Aorta (tissue), 5 donors: ENCODE data around the gene MRPL47. TPM values are rescaled to one million over a fixed set of nuclear protein-coding genes. Genes with fewer than 3 reads are reported as not detected.

ENCODE experiments used
- ATAC-seq: fragments of 200-7000 bp; cut with Tn5 transposase; one replicate; pipeline ENCODE4 v1.9.1; 2022; ENCODE audit warnings: moderate library complexity; ENCODE audit not compliant: low FRiP score
- DNase-seq, 2 donors: peaks; one replicate each; pipeline ENCODE4 v3.0.0-alpha.2; 2020
- H3K27ac ChIP-seq, 2 donors: one replicate each; pipeline ENCODE4 v1.5.1; 2013; ENCODE audit warnings: low read length in 2 of 2, mild to moderate bottlenecking in 2 of 2, moderate library complexity in 2 of 2, control low read depth in 1 of 2, inconsistent platforms in 1 of 2, low read depth in 1 of 2
- H3K27me3 ChIP-seq, 2 donors: one replicate each; pipeline ENCODE4 v1.6.1; 2013; ENCODE audit warnings: control low read depth in 1 of 2, low read length in 1 of 2, mild to moderate bottlenecking in 1 of 2, moderate library complexity in 1 of 2; ENCODE audit not compliant: insufficient read depth in 2 of 2, control insufficient read depth in 1 of 2
- H3K36me3 ChIP-seq, 2 donors: one replicate each; pipeline ENCODE4 v1.6.1; 2013; ENCODE audit warnings: control low read depth in 1 of 2, low read length in 1 of 2, mild to moderate bottlenecking in 1 of 2; ENCODE audit not compliant: insufficient read depth in 2 of 2, control insufficient read depth in 1 of 2
- H3K4me1 ChIP-seq, 2 donors: one replicate each; pipeline ENCODE4 v1.6.1; 2013; ENCODE audit warnings: low read length in 2 of 2, control low read depth in 1 of 2, mild to moderate bottlenecking in 1 of 2, moderate library complexity in 1 of 2; ENCODE audit not compliant: insufficient read depth in 2 of 2, control insufficient read depth in 1 of 2
- H3K4me3 ChIP-seq, 2 donors: one replicate each; pipeline ENCODE4 v1.5.1; 2013; ENCODE audit warnings: low read length in 2 of 2, control low read depth in 1 of 2, mild to moderate bottlenecking in 1 of 2
- H3K9me3 ChIP-seq: one replicate; pipeline ENCODE4 v1.6.1; 2013; ENCODE audit warnings: mild to moderate bottlenecking, low read length; ENCODE audit not compliant: control insufficient read depth
- WGBS, 2 donors: extraction: QIAGEN DNeasy Blood & Tissue Kit; methylation state at CpG; one replicate each; pipeline ENCODE4 v1.1.7; 2013; 5-methylcytosine and 5-hydroxymethylcytosine counted together
- intact Hi-C, 2 donors: fragments of 100-400 bp; cut with DNase I; formaldehyde crosslinking; loops; one replicate each; pipeline versions ENCODE4 v1.14.2 to v1.15.0; 2022
- polyA plus RNA-seq, 2 donors: library from polyadenylated mRNA; stranded (reverse); fragments of 200-250 nt; gene quantifications; one replicate each; pipeline ENCODE4 v1.2.3, GENCODE V29; 2013
- total RNA-seq, 2 donors: library from RNA; stranded (reverse); fragmentation: NEBNext Ultra II Directional; extraction: Animal tissue kit (Norgen Biotek cat#: 25700); gene quantifications; one replicate each; pipeline ENCODE4 v1.2.1, GENCODE V29; 2021
- donor health status: healthy with polysubstance abuse.
- donor health status: Bipolar disorder and iron deficiency.
- donor health status: DM: no; HTN: no; CAD: no.
- donor health status: DM: no; HTN: no; CAD: no.
- donor health status: DM: yes; HTN: yes; CAD: no.

MRPL47 gene
- total and polyA plus RNA-seq, 4 donors, result 19.7 to 39.7 (median 28.9) TPM

DNA sequence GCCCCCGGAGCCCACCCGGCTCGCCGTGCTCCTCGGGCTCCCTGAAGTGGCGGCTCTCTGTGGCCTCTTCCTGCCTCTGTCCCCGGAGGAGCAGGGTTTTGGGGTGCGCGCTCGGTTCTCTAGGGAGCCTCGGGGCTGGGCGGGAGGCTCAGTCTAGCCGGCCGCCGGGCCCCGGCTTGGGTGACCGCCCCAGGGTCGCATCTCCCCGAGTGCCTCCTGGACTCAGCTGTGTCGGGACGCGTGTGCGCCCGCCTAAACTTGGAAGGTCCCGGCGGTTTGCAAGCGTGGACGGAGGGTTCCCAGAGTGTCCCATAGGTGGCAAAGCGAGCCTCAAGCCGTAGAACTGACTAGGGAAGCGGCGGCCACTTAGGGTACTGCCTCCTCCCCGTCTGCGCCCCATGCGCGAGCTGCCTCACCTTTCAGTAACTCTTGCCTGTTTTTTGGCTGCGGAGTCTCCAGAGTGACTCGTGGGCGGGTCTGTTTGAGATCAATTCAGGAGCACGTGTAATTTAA lies 41.1 kb downstream of the MRPL47 start:
- ATAC-seq, result peak; percentile 76
- peak; percentile 74 to 87 for DNase-seq
- intact Hi-C loops, result loop anchor here in 1 of 2 donors (5.0 kb wide), 3 partner anchors 111 to 241 kb away; partner anchors contain the start of genes GNB4, MFN1 and ZNF639

DNA sequence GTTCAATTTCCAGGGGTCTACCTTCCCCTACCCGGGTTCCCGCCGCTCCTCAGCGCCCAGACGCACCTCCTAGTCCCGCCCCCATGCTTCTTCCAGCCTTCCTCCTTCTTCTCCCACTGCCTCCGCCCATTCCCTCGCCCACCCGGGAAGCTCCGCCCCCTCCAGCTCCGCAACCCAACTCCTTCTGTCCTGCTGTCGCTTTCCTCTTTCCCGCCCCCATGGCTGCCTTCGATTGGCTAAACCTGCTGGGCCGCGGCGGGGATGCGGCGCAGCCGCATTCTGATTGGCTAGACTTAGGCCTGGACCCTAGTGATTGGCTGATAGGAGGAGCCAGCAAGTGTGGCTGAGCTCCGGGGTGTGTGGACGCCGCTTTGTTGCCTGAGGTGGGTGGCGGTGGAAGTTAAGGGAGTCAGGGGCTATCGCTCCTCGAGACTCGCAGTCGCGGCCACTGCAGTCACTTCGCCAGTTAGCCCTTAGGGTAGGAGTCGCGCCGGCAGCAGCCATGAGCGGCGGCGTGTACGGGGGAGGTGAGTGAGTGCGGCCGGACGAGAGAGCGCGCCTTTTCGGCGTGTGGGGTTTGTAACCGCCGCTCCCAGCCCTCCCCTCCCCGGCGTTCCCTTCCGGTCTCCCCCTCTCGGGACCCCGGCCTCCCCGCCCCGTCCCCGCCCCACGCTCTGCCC lies 41.7 kb downstream of the MRPL47 start, which contains the start of gene ACTL6A:
Gene ACTL6A, plus strand, starts transcription at position 336 of the 680 bp plus-strand sequence. Its CDS starts 167 bp downstream, at position 503.
- Histone ChIP-seq H3K27ac (peak within 1 kb of the TSS in 1 of 2 donors; percentile 55), H3K36me3 (no peaks in the 10 kb centered on the region), H3K27me3 (no peaks in the 10 kb centered on the region), H3K9me3 (no peaks in the 10 kb centered on the region), H3K4me1 (peaks cover 0 to 4% of the 10 kb centered on the region in 2 donors), H3K4me3 (peak within 1 kb of the TSS; percentile 82 to 87)
- intact Hi-C loops, result loop anchor here in 1 of 2 donors (5.0 kb wide), 3 partner anchors 110 to 240 kb away; partner anchors contain the start of genes GNB4, MFN1 and ZNF639
- DNase-seq (peak; percentile 100), ATAC-seq (peak; percentile 99)
- 0 to 1% methylated on average over 52 to 55 of the region's 55 CpGs for WGBS, 2 donors

More for the DNA sequence above, 41.1 kb downstream of the MRPL47 start:
- Histone ChIP-seq H3K27ac (peak overlapping the region in 1 of 2 donors; percentile 46), H3K9me3 (no peaks in the 10 kb centered on the region), H3K36me3 (no peaks in the 10 kb centered on the region), H3K4me3 (peak overlapping the region; percentile 82 to 87), H3K4me1 (peaks cover 0 to 4% of the 10 kb centered on the region in 2 donors), H3K27me3 (no peaks in the 10 kb centered on the region)
- WGBS, 2 donors, result 0% methylated on average over 31 to 40 of the region's 40 CpGs

DNA sequence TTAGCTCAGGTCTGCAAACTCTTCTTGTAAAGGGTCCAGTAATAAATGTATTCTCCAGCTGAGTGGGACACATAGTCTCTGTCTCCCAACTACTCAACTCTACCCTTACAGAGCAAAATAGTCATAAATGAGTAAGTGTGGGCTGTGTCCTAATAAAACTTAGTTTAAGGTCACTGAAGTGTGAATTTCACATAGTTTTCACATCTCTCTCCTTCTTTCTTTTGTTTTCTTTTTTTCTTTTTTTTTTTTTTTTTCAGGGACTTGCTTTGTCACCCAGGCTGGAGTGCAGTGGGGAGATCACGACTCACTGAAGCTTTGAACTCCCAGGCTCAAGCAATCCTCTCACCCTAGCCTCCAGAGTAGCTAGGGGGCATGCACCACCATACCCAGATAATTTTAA lies 43.6 kb downstream of the MRPL47 start:
- Histone ChIP-seq H3K4me1 (peaks cover 0 to 4% of the 10 kb centered on the region in 2 donors), H3K4me3 (no peak overlapping the region), H3K9me3 (no peaks in the 10 kb centered on the region), H3K36me3 (no peaks in the 10 kb centered on the region), H3K27me3 (no peaks in the 10 kb centered on the region), H3K27ac (no peak overlapping the region)
- WGBS, 2 donors, result 92% methylated on average over 1 of the region's 1 CpG
- no peak for DNase-seq
- no peak for ATAC-seq
- intact Hi-C loops, result loop anchor here in 1 of 2 donors (5.0 kb wide), 3 partner anchors 108 to 238 kb away; partner anchors contain the start of genes GNB4, MFN1 and ZNF639

DNA sequence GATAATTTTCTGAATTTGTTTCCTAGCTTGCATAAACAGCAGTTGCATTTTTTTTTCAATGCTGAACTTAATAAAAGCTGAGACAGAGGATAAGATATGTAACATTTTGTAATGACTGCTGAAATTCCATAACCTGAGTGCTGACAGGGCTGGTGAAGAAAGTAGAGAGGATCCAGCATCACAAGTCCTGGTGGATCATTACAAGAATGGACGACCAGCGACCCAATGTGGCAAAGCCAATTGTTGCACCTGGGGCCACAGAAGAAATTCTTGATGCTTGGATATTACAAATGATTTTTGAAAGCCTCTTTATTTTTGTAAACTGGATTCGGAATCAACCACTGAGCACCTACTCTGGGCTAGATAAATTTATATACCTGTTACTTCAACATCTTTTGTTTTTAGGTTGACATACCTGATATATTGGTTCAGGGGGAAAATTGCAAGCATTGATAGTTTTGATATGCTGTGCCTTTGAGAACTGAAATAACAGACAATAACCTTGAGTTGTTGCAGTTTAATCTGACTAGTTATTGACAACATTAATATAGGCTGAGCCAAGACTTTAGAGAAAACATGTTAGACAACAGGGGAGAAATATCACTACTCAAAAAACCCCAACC lies 45.6 kb downstream of the MRPL47 start:
- no peaks in the 10 kb centered on the region for H3K27me3 ChIP-seq
- H3K4me1 ChIP-seq, result peaks cover 0 to 3% of the 10 kb centered on the region in 2 donors
- intact Hi-C loops, result loop anchor here (2.0 to 5.0 kb wide), 3 partner anchors 107 to 138 kb away; partner anchors contain the start of gene GNB4 (in 1 of the 2)
- no peaks in the 10 kb centered on the region for H3K9me3 ChIP-seq
- no peak overlapping the region for H3K27ac ChIP-seq
- peak; percentile 66 to 78 for DNase-seq
- ATAC-seq, result no peak
- no peak overlapping the region for H3K4me3 ChIP-seq
- 0 to 1% methylated on average over 3 of the region's 3 CpGs for WGBS, 2 donors
- no peaks in the 10 kb centered on the region for H3K36me3 ChIP-seq

DNA sequence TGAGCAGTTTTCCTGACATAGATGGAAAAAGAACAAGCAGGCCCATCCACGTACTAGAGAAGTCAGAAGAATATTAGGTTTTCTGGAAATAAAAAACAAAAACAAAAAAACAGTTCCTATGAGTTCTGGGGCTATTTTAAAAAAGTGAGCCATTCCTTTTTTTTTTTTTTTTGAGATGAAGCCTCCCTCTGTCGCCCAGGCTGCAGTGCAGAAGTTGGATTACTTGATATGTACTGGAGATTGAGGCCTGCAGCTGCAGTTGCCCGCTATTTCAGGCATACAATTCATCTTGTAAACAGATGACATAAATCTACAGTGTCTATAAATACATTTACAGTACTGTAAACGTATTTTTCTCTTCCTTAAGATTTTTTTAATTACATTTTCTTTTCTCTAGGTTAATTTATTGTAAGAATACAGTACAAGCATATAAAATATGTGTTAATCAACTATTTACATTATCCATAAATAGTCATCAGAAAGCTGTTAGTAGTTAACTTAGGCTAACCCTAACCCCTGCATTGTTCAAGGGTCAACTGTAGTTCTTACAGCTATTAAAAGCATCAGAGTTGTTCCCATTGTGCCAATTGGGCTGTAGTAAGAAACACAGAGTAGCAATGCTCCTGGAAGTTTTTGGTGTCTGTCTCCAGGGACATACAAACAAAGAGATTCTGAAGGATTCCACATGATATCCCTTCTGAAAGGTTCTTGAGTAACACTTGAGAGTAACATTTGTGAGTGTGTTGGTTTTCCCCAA lies 52.9 kb downstream of the MRPL47 start:
- H3K27me3 ChIP-seq, result no peaks in the 10 kb centered on the region
- no peak for ATAC-seq

DNA sequence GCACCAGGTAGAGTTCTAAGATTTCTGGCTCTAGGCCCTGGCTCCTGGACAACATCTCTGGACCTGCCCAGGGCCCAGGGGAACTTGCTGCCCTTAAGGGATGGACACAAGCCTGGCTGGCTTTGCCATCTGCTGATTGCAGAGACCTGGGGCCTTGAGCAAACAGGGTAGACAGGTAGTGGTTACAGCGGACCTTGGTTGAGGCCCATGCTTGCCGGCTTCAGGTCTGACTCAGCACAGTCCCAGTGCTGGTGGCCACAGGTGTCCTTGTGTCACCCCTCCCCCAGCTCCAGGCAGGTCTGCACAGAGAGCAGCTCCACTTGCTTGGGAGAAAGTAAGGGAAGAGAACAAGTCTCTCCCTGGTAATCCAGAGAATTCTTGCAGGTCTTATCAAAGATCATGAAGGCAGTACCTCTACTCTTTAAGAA lies 57.6 kb downstream of the MRPL47 start:
- no peak for ATAC-seq
- Histone ChIP-seq H3K36me3 (no peaks in the 10 kb centered on the region), H3K4me3 (no peak overlapping the region), H3K4me1 (no peaks in the 10 kb centered on the region), H3K27me3 (no peaks in the 10 kb centered on the region), H3K27ac (no peak overlapping the region), H3K9me3 (no peaks in the 10 kb centered on the region)
- intact Hi-C loops, result no loop called here
- 82 to 92% methylated on average over 2 of the region's 2 CpGs for WGBS, 2 donors
- no peak for DNase-seq

More for the DNA sequence above, 52.9 kb downstream of the MRPL47 start:
- H3K36me3 ChIP-seq, result no peaks in the 10 kb centered on the region
- H3K4me3 ChIP-seq, result no peak overlapping the region
- 22 to 23% methylated on average over 4 of the region's 4 CpGs for WGBS, 2 donors
- DNase-seq, result no peak
- H3K4me1 ChIP-seq, result no peaks in the 10 kb centered on the region
- intact Hi-C loops, result no loop called here
- H3K27ac ChIP-seq, result no peak overlapping the region
- no peaks in the 10 kb centered on the region for H3K9me3 ChIP-seq

DNA sequence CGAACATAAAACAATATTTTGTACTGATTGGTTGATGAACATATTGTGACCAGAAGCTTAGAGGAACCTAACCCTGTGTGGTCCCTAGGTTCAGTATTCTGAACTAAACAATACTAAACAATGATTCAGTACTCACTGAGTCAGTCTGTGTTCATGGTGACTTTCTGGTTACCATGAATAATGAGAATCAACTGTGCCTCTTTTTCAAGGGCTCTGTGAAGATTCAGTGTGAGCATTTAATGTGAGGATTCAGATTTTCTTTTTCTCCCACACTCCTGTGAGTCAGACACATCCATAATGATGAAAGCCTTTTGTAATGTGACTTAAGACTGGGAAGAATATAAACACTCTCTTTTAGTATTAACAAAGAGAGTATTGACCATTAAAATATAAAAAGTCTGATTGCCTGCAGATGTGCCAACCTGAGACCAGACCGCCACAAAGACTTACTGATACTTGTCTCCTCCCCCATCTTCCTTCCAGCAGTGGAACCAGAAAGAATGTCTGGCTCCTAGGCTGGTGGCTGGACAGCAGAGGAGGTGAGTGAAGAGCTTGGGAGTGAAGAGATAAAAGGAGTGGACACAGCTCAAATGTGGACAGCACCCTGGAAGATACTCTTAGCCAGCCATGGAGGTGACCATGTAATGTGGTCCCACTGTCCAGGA lies 59.3 kb downstream of the MRPL47 start:
- H3K27me3 ChIP-seq, result no peaks in the 10 kb centered on the region
- 75 to 77% methylated on average over 2 of the region's 2 CpGs for WGBS, 2 donors
- no peak overlapping the region for H3K4me3 ChIP-seq
- no peaks in the 10 kb centered on the region for H3K4me1 ChIP-seq
- intact Hi-C loops, result no loop called here
- no peaks in the 10 kb centered on the region for H3K36me3 ChIP-seq
- no peak for DNase-seq
- H3K9me3 ChIP-seq, result no peaks in the 10 kb centered on the region
- ATAC-seq, result no peak
- no peak overlapping the region for H3K27ac ChIP-seq

DNA sequence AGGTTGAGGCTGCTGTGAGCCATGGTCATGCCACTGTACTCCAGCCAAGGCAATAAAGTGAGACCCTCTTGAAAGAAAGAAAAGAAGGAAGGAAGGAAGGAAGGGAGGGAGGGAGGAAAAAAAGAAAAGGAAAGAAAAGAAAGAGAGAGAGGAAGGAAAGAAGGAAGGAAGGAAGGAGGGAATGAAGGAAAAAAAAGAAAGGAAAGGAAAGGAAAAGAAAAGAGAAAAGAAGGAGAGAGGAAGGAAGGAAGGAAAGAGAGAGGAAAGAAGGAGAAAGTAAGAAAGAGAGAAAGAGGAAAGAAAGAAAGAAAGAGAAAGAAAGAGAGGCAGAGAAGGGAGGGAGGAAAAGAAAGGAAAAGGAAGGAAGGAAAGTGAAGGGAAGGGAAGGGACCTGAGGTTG lies 62.1 kb downstream of the MRPL47 start:
- H3K36me3 ChIP-seq, result no peaks in the 10 kb centered on the region
- intact Hi-C loops, result no loop called here
- ATAC-seq (no peak), DNase-seq (no peak)
- H3K27me3 ChIP-seq, result no peaks in the 10 kb centered on the region
- H3K4me1 ChIP-seq, result no peaks in the 10 kb centered on the region
- no peak overlapping the region for H3K4me3 ChIP-seq
- H3K9me3 ChIP-seq, result no peaks in the 10 kb centered on the region
- H3K27ac ChIP-seq, result no peak overlapping the region
